ENCODE results near the gene CES3. TPM values are rescaled to one million over a fixed set of nuclear protein-coding genes. Genes with fewer than 3 reads are reported as not detected.

The CES3 gene
- total RNA-seq, 4 donors from 2014 or later = 0.21 to 9.2 (median 0.81) TPM

- TF ChIP-seq POLR2A (IDR thresholded peaks at IDR 0.05) = no peak
- TF ChIP-seq CTCF (IDR thresholded peaks at IDR 0.05) = no peak
- TF ChIP-seq EP300 (IDR thresholded peaks at IDR 0.05) = no peak
- Histone ChIP-seq H3K27ac (no peak overlapping the region), H3K27me3 (no peaks in the 10 kb centered on the region), H3K9me3 (no peaks in the 10 kb centered on the region), H3K36me3 (no peaks in the 10 kb centered on the region), H3K4me1 (peaks cover 0 to 22% (median 10%) of the 10 kb centered on the region in 4 donors), H3K4me3 (no peak overlapping the region)
- DNase-seq (ENCODE audit: low spot score in 2 of 2) = no peak
- 70 to 73% methylated on average over 5 of the region's 5 CpGs for WGBS, 2 donors
Measured at GRCh38 chr16:67016681-67017420, 55.8 kb downstream of the CES3 start.

GRCh38 chr16:67017421-67017750 lies 56.3 kb downstream of the CES3 start:
- DNase-seq (ENCODE audit: low spot score in 2 of 2) = no peak
- WGBS, 2 donors = 73% methylated on average over 4 of the region's 4 CpGs; no CpG with 5 or more reads in 1 of the 2 donors
- TF ChIP-seq EP300 (IDR thresholded peaks at IDR 0.05) = no peak
- TF ChIP-seq CTCF (IDR thresholded peaks at IDR 0.05) = no peak
- no peak for TF ChIP-seq POLR2A (IDR thresholded peaks at IDR 0.05)

GRCh38 chr16:67017810-67018488 lies 56.9 kb downstream of the CES3 start:
- H3K27me3 ChIP-seq = no peaks in the 10 kb centered on the region

More at GRCh38 chr16:67017421-67017750, 56.3 kb downstream of the CES3 start:
- Histone ChIP-seq H3K4me1 (peaks cover 0 to 22% (median 10%) of the 10 kb centered on the region in 4 donors), H3K4me3 (no peak overlapping the region), H3K27me3 (no peaks in the 10 kb centered on the region), H3K27ac (no peak overlapping the region), H3K36me3 (no peaks in the 10 kb centered on the region), H3K9me3 (no peaks in the 10 kb centered on the region)

GRCh38 chr16:67019171-67019570 lies 58.1 kb downstream of the CES3 start:
- no peak for DNase-seq (ENCODE audit: low spot score in 2 of 2)
- H3K4me1 ChIP-seq = peaks cover 0 to 10% (median 2%) of the 10 kb centered on the region in 4 donors
- H3K27ac ChIP-seq = no peak overlapping the region
- H3K4me3 ChIP-seq = no peak overlapping the region
- no peaks in the 10 kb centered on the region for H3K9me3 ChIP-seq
- H3K36me3 ChIP-seq = no peaks in the 10 kb centered on the region
- 92 to 94% methylated on average over 8 of the region's 8 CpGs for WGBS, 2 donors
- H3K27me3 ChIP-seq = no peaks in the 10 kb centered on the region
- TF ChIP-seq CTCF (IDR thresholded peaks at IDR 0.05) (no peak), EP300 (IDR thresholded peaks at IDR 0.05) (no peak), POLR2A (IDR thresholded peaks at IDR 0.05) (no peak)

More at GRCh38 chr16:67017810-67018488, 56.9 kb downstream of the CES3 start:
- 31 to 40% methylated on average over 6 of the region's 6 CpGs for WGBS, 2 donors
- H3K9me3 ChIP-seq = no peaks in the 10 kb centered on the region
- H3K4me1 ChIP-seq = peaks cover 0 to 20% (median 10%) of the 10 kb centered on the region in 4 donors
- peak; percentile 35 to 54 for DNase-seq (ENCODE audit: low spot score in 2 of 2)
- no peaks in the 10 kb centered on the region for H3K36me3 ChIP-seq
- H3K27ac ChIP-seq = no peak overlapping the region
- H3K4me3 ChIP-seq = no peak overlapping the region
- peak in 4 of 5 experiments; percentile 28 to 61 (median 48) for TF ChIP-seq CTCF (IDR thresholded peaks at IDR 0.05)
- TF ChIP-seq EP300 (IDR thresholded peaks at IDR 0.05) = no peak
- no peak for TF ChIP-seq POLR2A (IDR thresholded peaks at IDR 0.05)

GRCh38 chr16:67021321-67021720 lies 60.3 kb downstream of the CES3 start:
- no peak overlapping the region for H3K27ac ChIP-seq
- no peaks in the 10 kb centered on the region for H3K27me3 ChIP-seq
- no peak for DNase-seq (ENCODE audit: low spot score in 2 of 2)
- TF ChIP-seq CTCF (IDR thresholded peaks at IDR 0.05) (no peak), POLR2A (IDR thresholded peaks at IDR 0.05) (no peak), EP300 (IDR thresholded peaks at IDR 0.05) (no peak)
- H3K4me1 ChIP-seq = peaks cover 0 to 8% (median 0%) of the 10 kb centered on the region in 4 donors
- H3K36me3 ChIP-seq = no peaks in the 10 kb centered on the region
- no peak overlapping the region for H3K4me3 ChIP-seq
- H3K9me3 ChIP-seq = no peaks in the 10 kb centered on the region
- WGBS, 2 donors = 77 to 81% methylated on average over 3 of the region's 3 CpGs
